ENCODE data around the gene SPOUT1.

SPOUT1 gene

GRCh38 chr9:128771094-128771721 lies 58.4 kb downstream of the SPOUT1 start:
- DNase-seq = no peak

- no peak for DNase-seq
Observed at GRCh38 chr9:128770286-128771030, 59.1 kb downstream of the SPOUT1 start.

Data from NCI-H446 (cell line).